ENCODE measurements around the gene DOCK4. TPM values are rescaled to one million over a fixed set of nuclear protein-coding genes. Genes with fewer than 3 reads are reported as not detected.

DOCK4 gene
- total and polyA plus RNA-seq, 2 of the 8 experiments (the other 6 are each of a cell fraction or from before 2014, with no cell fraction given) = 5.1 to 23.6 TPM

DNA sequence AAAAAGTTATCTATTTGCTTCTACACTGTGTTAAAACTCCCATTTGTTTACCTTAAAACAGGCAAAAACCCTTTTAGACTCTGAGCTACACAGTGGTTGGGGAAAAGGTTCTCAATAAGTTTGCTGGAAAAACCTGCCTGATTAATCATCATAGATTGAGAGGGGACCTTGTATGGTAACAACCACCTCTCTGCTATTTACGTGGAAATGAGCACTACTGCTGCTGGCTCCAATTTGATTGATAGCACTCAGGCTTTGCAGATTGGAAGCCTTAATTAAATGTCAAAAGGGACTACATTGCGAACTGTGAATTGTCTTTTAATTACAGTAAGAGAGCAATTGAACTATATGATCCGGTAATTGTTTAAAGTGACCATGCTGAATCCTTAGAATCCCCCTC is 525.0 kb downstream of the DOCK4 start (continued):
- TF ChIP-seq, protein P1, sequence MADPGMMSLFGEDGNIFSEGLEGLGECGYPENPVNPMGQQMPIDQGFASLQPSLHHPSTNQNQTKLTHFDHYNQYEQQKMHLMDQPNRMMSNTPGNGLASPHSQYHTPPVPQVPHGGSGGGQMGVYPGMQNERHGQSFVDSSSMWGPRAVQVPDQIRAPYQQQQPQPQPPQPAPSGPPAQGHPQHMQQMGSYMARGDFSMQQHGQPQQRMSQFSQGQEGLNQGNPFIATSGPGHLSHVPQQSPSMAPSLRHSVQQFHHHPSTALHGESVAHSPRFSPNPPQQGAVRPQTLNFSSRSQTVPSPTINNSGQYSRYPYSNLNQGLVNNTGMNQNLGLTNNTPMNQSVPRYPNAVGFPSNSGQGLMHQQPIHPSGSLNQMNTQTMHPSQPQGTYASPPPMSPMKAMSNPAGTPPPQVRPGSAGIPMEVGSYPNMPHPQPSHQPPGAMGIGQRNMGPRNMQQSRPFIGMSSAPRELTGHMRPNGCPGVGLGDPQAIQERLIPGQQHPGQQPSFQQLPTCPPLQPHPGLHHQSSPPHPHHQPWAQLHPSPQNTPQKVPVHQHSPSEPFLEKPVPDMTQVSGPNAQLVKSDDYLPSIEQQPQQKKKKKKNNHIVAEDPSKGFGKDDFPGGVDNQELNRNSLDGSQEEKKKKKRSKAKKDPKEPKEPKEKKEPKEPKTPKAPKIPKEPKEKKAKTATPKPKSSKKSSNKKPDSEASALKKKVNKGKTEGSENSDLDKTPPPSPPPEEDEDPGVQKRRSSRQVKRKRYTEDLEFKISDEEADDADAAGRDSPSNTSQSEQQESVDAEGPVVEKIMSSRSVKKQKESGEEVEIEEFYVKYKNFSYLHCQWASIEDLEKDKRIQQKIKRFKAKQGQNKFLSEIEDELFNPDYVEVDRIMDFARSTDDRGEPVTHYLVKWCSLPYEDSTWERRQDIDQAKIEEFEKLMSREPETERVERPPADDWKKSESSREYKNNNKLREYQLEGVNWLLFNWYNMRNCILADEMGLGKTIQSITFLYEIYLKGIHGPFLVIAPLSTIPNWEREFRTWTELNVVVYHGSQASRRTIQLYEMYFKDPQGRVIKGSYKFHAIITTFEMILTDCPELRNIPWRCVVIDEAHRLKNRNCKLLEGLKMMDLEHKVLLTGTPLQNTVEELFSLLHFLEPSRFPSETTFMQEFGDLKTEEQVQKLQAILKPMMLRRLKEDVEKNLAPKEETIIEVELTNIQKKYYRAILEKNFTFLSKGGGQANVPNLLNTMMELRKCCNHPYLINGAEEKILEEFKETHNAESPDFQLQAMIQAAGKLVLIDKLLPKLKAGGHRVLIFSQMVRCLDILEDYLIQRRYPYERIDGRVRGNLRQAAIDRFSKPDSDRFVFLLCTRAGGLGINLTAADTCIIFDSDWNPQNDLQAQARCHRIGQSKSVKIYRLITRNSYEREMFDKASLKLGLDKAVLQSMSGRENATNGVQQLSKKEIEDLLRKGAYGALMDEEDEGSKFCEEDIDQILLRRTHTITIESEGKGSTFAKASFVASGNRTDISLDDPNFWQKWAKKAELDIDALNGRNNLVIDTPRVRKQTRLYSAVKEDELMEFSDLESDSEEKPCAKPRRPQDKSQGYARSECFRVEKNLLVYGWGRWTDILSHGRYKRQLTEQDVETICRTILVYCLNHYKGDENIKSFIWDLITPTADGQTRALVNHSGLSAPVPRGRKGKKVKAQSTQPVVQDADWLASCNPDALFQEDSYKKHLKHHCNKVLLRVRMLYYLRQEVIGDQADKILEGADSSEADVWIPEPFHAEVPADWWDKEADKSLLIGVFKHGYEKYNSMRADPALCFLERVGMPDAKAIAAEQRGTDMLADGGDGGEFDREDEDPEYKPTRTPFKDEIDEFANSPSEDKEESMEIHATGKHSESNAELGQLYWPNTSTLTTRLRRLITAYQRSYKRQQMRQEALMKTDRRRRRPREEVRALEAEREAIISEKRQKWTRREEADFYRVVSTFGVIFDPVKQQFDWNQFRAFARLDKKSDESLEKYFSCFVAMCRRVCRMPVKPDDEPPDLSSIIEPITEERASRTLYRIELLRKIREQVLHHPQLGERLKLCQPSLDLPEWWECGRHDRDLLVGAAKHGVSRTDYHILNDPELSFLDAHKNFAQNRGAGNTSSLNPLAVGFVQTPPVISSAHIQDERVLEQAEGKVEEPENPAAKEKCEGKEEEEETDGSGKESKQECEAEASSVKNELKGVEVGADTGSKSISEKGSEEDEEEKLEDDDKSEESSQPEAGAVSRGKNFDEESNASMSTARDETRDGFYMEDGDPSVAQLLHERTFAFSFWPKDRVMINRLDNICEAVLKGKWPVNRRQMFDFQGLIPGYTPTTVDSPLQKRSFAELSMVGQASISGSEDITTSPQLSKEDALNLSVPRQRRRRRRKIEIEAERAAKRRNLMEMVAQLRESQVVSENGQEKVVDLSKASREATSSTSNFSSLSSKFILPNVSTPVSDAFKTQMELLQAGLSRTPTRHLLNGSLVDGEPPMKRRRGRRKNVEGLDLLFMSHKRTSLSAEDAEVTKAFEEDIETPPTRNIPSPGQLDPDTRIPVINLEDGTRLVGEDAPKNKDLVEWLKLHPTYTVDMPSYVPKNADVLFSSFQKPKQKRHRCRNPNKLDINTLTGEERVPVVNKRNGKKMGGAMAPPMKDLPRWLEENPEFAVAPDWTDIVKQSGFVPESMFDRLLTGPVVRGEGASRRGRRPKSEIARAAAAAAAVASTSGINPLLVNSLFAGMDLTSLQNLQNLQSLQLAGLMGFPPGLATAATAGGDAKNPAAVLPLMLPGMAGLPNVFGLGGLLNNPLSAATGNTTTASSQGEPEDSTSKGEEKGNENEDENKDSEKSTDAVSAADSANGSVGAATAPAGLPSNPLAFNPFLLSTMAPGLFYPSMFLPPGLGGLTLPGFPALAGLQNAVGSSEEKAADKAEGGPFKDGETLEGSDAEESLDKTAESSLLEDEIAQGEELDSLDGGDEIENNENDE (IDR thresholded peaks at IDR 0.05; ENCODE audit: insufficient replicate concordance, low read length) = no peak
- TF ChIP-seq HDAC2 (IDR thresholded peaks at IDR 0.05; ENCODE audit: borderline replicate concordance in 1 of 2, low read depth in 2 of 2, low read length in 2 of 2) (no peak), SP4 (IDR thresholded peaks at IDR 0.05; ENCODE audit: low read length) (no peak), SP1 (IDR thresholded peaks at IDR 0.05; ENCODE audit: low read depth, low read length) (no peak), POU5F1 (IDR thresholded peaks at IDR 0.05; ENCODE audit: low read depth, low read length) (no peak), NANOG (IDR thresholded peaks at IDR 0.05; ENCODE audit: insufficient read depth, low read depth, low read length, poor library complexity, severe bottlenecking) (no peak)

Measured in H1 (cell line).